HG03378 (cell line): Measurements from ENCODE around the gene ZIC1.

Source experiments
- ATAC-seq: cut with Tn5 transposase; IDR thresholded peaks from one replicate; pipeline ENCODE4 v1.9.1; 2021; ENCODE audit warnings: mild to moderate bottlenecking, moderate library complexity; ENCODE audit not compliant: unreplicated experiment

Gene ZIC1

DNA sequence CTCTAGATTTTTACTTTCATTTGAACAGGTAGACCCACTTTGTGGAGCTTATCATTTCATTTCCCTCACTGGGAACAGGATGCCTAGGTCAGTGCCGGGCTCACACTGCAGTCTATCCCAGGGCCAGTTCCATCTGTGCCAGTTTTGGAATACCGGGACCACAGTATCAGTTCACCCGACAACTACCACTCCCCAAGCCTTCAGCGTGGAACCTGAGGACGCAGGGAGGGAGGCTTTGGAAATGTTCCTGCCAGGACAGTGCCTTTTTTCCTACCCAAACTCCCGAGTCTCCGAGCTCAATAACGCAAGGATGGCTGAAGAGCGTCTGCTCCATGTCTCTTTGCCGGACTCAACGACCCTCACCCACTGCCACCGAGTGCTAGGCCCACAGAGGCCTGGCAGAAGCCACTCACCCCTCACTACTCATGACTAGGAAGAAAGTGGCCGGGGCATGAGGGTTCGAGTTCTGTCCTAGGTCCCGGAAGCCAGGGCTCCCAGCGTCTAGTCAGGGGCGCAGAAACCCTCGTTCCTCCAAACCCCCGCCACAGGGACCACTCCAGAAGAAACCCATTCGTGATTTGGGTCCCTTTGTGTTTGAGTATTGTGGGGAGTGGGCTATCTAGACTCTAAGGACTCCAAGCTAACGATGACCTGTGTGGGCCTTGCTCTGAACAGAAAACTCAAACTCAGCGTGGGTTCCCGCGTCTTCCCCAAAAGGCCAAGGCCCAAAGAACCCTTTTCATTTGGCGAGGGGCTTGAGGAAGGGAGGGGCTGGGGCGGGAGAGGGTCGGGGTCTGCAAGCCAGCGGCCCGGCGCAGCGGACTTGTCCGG is 11.4 kb downstream of the ZIC1 start:
- no peak for ATAC-seq

DNA sequence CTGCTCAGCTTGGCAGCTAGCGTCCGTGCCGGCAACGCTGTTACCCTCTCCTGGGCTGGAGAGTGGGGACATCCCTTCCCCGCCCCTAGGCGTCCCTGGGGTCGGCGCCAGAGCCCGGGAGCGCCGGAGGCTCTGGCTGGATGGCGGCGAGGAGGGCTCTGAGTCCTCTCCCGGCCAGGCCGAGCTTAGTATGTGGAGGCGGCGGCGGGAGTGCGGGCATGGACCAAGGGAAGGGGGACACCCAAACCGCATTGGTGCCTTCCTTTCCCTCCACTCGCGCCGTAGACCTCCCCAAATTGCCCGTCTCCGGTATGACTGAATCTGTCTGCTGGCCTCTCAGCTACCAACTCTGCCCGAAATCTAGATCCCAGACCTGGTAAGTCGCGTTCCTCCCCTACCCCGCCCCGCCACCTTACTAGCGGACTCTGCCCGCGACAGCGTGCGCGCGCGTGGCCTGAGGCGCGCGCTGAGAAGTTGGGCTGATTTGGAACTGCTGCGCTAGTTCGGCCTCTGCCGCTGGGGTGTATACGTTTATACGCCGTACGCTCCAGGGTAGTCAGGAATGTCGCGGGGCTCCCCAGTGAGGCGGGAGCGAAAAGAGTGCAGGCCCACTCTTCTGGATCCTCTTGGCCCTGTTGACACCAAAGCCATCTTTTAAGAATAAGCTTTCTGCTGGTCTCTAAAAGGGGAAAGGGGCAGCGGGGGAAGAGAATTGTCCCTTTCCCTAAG is 12.2 kb downstream of the ZIC1 start:
- no peak for ATAC-seq

DNA sequence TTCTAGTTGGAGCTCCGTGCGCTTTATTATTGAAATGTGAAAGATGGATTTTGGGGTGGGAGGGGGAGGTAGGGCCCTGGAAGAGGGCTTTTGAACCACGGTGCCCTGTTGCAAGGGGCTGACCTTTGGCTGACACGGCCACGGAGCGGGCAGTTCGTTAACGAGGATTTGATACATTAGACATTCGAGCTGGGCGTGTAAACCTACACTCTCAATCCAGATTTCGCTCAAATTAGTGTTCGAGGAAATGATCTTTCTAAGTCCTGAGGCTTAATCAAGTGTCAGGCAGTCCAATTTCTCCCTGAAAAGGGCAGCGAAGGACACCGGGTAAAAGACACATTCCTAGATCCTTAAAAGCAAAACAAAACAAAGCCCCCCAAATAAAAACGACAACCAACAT is 13.0 kb downstream of the ZIC1 start:
- ATAC-seq: no peak

DNA sequence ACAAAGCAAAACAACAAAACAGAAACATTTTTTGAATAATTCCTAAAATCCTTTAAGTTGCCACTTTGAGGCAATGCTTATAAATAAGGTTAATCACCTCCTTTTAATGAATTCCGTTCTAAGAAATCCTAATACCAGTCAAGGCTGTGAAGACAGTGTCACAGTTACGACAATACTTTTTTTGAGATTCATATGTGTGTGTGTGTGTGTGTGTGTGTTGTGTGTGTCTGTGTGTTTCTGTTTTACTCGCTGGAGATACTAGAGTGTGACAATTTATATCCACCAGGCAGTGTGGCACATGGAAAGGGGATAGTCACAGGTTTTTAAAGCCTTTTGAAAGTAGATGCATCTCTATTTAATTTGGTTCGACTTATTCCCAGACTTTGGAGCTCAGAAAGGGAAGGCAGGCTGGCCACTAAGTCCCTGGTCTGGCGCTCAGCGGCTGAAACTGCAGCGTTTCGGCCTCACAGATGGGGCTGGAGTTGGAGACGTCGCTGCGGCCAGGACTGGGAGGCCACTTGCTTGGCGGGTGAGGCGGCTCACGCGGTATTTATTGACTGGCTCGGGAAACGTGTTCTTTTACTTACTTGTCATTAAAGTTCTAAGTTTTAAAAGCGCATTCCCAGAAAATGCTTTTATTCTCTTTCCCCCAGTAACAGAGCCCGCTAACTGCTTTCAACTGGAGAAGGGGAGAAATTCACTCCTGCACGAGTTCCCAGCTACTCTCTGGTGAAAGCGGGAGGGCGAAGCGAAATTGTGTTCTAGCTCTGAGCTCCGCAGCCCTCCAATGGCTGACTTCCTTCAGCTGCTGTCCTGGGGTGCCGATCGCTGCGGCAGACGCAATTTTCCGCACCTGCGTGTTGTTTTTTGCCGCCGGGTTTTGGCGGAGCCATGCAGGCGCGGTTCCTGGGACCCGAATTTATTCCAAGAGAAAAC is 13.7 kb downstream of the ZIC1 start:
- ATAC-seq: no peak

DNA sequence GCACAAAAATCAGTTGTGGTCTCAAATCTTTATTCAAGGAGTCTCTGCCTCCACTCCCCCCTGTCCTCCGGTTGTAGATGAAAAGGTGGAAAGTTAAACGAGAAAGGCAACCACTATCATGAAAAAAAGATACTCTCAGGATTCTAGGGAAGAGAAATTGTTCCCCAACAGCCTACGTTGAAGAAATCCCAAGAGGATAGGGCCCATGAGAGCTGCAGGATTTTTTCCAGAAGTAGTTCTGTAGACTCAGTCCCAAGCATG is 14.3 kb downstream of the ZIC1 start:
- ATAC-seq: no peak

DNA sequence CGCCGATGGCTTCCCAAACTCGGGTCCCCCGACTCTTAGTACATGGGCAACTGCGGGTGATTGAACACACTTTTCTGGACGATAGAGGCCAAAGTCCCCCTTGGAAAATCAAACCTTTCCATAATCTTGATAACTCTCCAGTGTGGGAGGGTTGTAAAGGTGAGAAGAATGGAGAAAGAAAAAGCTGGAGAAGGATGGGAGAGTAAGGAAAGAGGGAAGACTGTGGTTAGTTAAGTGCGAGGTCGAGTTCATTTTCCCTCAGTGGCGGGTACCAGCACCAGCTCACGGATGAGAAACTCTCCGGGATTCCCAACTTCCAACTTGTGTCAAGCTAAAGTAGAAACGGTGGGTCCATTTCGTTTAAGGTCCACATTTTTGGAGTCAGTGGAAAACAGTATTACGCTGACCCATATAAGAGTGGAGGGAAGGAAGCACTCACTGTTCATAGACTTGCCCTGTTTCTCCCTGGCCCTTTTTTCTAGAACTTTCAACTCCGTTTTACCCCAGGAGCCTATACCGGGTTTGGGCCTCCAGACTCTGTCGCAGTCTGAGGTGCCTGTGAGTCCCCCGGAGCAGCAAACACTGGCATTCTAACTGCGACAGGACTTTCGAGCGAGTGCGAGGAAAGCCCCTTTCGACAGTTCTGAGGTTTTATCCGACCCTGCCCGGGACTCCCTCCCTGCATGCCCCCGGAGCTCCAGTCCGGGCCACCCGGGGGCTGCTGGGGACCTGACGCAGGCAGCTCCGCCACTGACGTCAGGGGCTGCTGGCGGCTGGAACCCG is 14.8 kb downstream of the ZIC1 start:
- no peak for ATAC-seq

DNA sequence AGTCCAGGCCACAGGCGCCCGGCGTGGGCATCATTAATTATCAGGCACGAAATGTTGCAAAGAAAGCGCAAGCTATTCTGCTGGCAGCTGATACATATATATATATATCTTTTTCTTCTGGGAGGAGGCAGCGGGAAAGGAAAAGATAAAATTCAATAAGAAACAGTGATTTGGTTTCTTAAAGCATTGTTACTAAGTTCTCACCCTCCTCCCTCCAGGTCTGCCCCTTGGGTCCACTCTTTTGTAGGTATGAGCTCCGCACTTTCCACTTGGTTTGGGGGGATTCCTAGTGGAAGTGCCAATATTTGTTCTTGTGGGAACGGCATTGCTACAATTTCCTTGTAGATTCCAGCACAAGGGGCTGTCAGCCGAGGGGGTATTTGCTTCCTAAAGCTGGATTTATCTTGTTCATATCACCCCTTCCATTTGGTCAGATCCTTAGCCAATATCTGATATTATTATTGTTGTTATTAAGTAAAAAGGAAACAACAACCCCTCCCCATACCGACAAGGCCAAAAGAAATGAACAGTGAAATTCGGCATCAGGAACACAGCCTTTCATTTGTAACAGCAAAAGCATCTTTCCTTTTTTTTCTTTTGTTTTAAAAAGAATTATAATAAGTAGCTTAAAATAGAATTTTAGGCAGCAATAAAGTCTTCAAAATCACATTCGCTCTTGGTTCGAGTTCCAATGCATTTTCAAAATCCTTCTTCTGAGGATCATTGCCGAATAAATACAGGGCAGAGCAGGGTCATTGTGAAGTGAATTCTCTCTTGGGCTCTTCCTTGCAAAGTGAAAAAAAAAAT is 15.6 kb downstream of the ZIC1 start:
- ATAC-seq: no peak

DNA sequence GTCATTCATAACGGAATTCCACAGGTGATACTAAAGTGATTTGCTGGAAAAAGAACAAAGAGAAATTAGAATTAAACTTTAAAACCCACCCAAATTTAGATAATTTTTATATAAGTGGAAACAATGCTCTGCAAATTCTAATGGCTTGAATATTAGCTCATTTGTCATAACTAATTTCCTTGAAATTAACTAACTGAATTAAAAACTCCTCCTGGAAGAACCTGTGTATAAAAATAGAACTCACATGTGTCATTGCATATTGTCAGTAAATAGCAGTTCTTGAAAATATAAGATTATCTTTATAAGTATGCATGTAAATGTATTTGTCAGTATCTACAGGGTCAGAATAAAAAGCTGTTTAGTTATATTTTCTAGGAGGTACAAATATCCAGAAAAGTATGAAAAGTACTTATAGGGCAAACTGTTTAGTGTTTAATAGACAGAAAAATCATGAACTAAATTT is 16.3 kb downstream of the ZIC1 start:
- no peak for ATAC-seq

DNA sequence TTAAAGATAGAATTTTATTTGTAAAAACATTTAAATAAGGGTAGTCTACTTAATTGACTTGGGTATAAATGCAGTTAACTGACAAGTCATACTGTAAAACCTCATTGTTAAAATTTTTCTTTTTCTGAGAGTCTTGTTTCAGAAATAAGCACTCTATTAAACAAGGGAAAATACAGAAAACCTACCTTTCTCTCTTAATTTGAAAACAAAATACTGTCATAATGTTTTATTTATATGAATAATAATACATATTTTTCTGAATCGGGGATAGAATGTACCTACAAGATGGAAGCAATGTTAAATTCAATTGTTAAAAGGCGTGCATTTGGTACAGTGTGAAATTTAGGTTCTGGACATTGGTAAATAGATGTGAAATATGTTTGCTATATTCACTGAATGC is 17.8 kb downstream of the ZIC1 start:
- no peak for ATAC-seq

DNA sequence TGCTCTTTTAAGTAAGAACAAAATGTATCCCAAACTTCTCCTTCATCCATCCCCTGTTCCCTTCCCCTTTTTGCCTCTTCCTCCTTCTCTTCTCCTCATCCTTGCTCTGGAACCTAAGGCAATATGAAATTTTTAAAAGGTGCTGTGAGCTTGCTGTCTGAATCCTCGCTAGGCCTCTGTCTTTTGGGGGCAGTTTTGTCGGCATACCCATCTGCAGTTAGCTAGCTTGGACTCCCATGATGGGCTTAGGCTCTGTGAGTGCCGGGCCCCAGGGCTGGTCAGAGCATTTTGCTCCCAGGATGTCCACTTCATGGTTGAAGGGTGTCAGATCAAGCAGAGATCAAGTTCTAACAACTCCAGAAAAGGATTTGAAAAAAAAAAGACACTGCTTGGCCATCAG is 18.6 kb downstream of the ZIC1 start:
- no peak for ATAC-seq

DNA sequence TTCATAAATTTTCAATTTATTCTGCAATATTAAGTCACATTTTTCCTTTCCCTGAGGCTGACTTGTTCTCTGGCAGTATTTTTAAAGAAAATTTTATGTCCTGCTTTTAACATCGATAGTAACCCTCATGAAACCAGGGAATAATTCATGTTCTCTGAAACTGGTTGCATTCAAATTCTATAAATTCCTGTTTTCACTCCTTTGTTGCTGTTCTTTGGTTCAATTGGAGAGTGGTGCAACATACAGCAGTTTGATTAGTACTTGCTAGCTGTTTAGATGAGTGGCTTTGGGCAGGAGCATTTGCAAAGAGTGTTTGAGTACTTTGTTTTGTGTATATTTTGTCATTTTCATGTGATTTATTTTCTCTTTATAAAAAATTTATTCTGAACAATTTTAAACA is 19.2 kb downstream of the ZIC1 start:
- ATAC-seq: no peak

DNA sequence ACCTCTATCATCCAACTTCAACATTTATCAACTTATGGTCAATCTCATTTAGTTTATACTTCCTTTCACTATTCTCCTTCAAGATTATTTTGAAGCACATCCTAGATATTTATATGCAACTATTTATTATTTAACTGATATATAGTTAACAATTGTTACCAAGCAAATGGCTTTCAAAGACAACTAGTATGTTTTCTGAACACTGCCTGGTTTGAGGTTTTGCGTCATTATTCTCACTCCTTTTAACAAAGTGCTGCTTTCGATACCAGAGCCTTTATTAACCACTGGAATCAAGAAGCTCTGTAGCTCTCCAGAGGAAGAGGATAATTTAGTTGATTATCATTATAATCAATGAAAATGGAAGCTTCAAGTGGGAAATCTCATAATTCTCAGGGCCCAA is 19.6 kb downstream of the ZIC1 start:
- no peak for ATAC-seq

DNA sequence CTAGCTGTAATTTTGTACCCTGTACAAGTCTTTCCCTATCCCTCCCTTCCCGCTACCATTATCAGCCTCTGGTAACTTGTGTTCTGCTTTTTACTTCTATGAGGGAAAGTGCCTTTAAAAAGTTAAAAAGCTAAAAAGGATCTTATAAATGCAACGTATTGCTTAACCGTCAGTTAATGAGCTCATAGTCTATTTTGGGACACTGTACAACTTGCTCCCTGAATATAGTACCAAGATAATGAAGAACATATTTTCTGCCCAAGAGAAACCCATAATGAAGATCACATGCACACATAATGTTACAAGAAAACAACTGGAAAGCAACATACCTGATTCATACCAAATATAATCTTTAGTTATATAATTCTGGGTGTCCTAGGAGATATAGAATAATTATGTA is 22.6 kb downstream of the ZIC1 start:
- no peak for ATAC-seq

DNA sequence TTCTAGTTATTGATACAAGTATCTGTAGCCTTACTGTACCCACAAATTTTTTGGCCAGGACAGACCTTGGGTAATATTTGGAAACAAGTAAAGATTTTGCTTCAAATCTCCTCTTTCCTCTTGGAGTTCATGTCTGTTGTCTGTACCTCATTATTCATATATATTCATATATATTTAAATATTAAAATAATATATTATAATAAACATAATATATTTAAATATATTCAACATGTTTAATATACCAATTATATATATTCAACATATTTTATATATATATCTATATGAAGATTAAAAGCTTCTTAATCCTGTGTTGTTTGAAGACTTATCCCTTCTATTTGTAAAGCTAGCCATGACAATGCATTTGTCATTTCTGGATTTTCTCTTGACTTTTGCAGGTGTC is 38.1 kb downstream of the ZIC1 start:
- ATAC-seq: no peak

DNA sequence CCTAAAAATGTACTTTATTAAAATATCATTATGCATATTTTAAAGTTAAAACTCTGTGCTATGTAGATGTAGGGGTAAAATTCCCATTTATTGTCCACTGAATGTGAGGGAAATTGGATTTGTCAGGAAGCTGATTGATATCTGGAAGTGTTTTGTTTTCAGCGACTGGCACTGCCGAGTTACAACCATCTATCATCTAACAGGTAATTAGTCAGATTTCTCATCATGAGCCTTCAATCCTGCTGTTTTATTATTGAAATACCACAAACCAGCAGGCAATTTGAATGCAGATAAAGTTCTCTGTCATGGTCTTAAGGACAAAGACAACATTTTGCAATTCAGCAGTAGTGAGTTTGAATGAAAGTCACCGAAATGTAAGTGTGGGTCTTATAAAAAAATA is 40.5 kb downstream of the ZIC1 start:
- no peak for ATAC-seq

DNA sequence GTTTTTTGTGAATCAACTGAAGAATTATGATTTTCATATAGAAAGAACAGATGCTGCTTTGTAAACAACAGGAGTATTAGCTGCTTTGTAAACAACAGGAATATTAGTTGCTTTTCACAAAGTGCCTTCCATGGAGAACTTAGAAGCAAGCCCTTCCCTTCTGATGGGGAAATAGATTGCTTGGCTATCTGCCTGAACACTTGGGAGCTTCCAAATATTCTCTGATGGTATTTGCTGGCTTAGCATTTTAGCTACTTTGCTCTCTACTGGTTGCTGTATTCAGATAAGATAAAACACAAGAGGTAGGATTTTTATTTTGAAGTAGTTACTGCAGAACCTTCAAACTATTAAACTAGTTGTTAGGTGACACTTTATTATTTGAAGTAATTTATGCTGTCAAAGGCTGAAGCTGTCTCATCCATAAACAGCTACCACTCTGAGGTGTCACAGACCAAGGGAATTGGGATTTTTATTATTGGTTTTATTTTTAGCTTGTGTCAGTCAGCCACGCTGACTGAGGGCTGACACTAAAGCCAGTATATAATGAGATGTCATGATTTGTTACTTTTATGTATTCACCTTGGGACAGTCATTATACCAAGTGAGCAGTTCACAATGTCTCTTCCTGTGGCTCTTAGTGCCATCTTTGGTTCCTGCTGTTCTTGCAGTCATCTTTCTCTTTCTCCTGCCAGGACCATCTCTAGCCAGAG is 50.0 kb downstream of the ZIC1 start:
- no peak for ATAC-seq

DNA sequence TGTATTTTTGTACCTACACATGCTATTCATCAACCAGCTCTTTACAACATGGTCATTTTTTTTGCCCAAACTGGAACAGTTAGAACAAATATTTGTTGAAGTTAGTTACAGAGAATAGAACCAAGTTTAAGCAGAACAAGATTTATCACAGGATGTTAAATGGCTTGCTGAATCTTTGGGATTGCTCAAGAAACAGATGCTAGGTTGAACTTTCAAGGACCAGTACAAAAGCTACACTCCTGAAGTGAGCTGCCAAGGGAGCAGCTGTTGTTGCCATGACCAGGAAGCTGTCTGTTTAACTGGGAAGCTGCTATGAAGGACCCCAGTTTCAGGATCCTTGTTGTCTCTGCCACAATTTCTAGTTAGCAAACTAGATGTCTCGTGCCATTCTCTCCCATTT is 53.7 kb downstream of the ZIC1 start:
- ATAC-seq: no peak
